ENCODE data around the gene ALG3. TPM values are rescaled to one million over a fixed set of nuclear protein-coding genes. Genes with fewer than 3 reads are reported as not detected.
A peak's percentile ranks its signal among the peaks of the same experiment; 100 is the strongest.

ALG3 gene
- total RNA-seq, 1 donor from 2014 or later, result 40.9 TPM

GRCh38 chr3:184231671-184232070, 17.1 kb downstream of the ALG3 start:
- Mint-ChIP-seq H3K9me3 (no peaks in the 10 kb centered on the region), H3K4me1 (peaks cover 9% of the 10 kb centered on the region), H3K27ac (no peak overlapping the region), H3K4me3 (peak overlapping the region; percentile 67), H3K36me3 (no peaks in the 10 kb centered on the region), H3K27me3 (ENCODE audit: low read depth) (peaks cover 83% of the 10 kb centered on the region)
- TF ChIP-seq, protein P1, sequence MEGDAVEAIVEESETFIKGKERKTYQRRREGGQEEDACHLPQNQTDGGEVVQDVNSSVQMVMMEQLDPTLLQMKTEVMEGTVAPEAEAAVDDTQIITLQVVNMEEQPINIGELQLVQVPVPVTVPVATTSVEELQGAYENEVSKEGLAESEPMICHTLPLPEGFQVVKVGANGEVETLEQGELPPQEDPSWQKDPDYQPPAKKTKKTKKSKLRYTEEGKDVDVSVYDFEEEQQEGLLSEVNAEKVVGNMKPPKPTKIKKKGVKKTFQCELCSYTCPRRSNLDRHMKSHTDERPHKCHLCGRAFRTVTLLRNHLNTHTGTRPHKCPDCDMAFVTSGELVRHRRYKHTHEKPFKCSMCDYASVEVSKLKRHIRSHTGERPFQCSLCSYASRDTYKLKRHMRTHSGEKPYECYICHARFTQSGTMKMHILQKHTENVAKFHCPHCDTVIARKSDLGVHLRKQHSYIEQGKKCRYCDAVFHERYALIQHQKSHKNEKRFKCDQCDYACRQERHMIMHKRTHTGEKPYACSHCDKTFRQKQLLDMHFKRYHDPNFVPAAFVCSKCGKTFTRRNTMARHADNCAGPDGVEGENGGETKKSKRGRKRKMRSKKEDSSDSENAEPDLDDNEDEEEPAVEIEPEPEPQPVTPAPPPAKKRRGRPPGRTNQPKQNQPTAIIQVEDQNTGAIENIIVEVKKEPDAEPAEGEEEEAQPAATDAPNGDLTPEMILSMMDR (IDR thresholded peaks at IDR 0.05; ENCODE audit: unreplicated experiment), result no peak
- no peak for DNase-seq (ENCODE audit: low spot score in 2 of 2, unreplicated experiment in 2 of 2)

DNA sequence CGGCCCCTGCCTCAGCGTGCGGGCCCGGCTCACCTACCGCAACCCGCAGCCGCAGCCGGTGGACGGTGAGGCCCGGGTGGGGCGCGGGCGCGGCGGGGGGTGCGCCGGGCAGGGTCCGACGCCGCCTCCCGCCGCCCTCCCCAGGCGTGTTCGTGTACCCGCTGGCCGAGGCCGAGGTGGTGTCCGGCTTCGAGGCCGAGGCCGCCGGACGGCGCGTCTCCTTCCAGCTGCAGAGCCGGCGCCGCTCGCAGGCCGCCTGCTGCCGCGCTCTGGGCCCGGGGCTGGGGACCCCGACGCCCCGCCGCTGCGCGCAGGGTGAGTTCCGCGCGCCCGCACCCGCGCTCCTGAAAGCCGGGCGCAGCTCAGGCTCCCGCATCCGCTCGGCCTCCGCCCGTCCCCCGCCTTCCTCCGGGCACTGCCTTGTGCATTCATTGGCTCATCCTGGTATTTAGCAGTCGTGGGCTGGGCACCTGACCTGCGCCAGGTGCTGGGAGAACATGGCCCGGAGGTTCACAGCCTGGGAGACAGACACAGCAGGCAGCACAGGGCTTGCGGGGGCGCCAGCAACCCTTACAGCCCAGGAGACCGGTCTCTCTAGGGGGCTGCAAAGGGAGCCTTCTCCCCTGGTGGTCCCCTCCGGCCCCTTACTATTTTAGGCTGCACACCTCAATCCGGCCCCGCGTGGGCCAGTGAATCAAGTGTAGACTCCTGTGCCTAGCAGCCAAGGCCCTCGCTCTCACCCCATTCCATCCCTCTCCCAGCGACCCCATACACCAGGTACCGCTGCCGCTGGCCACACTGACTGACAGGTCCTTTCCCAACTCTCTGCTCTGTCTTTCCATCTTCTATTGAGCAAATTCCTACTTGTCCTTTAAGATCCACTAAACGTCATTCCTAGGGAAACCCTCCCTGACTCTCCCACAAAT, 17.9 kb downstream of the ALG3 start:
- TF ChIP-seq, protein P1 (IDR thresholded peaks at IDR 0.05; ENCODE audit: unreplicated experiment), result no peak
- Mint-ChIP-seq H3K4me3 (peak overlapping the region; percentile 67), H3K9me3 (no peaks in the 10 kb centered on the region), H3K36me3 (no peaks in the 10 kb centered on the region), H3K27ac (no peak overlapping the region), H3K4me1 (peaks cover 9% of the 10 kb centered on the region), H3K27me3 (ENCODE audit: low read depth) (peaks cover 86% of the 10 kb centered on the region)
- no peak for DNase-seq (ENCODE audit: low spot score in 2 of 2, unreplicated experiment in 2 of 2)

GRCh38 chr3:184230081-184230602, 18.6 kb downstream of the ALG3 start:
- no peak overlapping the region for H3K27ac Mint-ChIP-seq
- H3K4me1 Mint-ChIP-seq, result peaks cover 9% of the 10 kb centered on the region
- peak overlapping the region; percentile 58 for H3K4me3 Mint-ChIP-seq
- H3K36me3 Mint-ChIP-seq, result no peaks in the 10 kb centered on the region
- no peaks in the 10 kb centered on the region for H3K9me3 Mint-ChIP-seq
- peaks cover 84% of the 10 kb centered on the region for H3K27me3 Mint-ChIP-seq (ENCODE audit: low read depth)
- TF ChIP-seq, protein P1 (IDR thresholded peaks at IDR 0.05; ENCODE audit: unreplicated experiment), result no peak
- no peak for DNase-seq (ENCODE audit: low spot score in 2 of 2, unreplicated experiment in 2 of 2)

DNA sequence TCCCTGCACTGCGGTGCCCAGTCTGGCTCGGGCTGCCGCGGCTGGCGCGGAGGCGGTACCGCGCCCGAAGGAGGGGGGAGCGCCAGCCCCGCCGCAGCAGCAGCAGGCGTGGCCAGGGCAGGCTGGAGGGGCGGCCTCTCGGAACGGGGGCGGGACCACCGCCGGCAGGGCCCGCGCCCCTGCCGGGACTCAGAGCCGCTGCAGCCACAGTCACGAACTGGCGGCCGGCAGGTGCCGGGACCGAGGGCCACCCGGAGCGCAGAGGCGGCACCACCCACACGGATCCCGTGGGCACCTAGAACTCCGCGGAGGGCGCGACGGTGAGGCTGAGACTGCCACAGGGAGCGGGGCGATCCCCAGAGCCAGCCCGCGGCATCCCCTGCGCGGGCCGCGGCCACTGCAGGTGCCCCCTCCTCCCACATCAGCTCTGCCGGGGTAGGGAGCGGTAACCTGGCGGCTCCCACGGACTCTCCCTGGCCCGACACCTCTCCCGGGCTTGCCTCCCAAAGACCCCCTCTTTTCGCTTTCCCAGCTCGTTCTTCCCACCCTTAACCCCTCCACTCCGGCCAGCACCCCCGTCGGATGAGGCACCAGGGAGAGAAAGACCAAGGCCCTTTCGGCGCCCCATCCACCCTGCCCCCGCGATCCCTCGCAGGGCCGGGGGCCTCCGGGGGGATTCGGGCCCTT, 19.2 kb downstream of the ALG3 start, which contains the start of gene VWA5B2:
Gene VWA5B2 (plus strand): TSS at position 192 of the 687 bp plus-strand sequence. CDS start 944 bp downstream, outside the sequence.
- Mint-ChIP-seq H3K4me1 (peaks cover 9% of the 10 kb centered on the region), H3K36me3 (no peaks in the 10 kb centered on the region), H3K9me3 (no peaks in the 10 kb centered on the region), H3K27ac (no peak within 1 kb of the TSS), H3K4me3 (peak within 1 kb of the TSS; percentile 65), H3K27me3 (ENCODE audit: low read depth) (peaks cover 84% of the 10 kb centered on the region)
- peak; percentile 55 to 72 for DNase-seq (ENCODE audit: low spot score in 2 of 2, unreplicated experiment in 2 of 2)
- TF ChIP-seq, protein P1 (IDR thresholded peaks at IDR 0.05; ENCODE audit: unreplicated experiment), result no peak

- Mint-ChIP-seq H3K27me3 (ENCODE audit: low read depth) (peaks cover 82% of the 10 kb centered on the region), H3K4me3 (peak overlapping the region; percentile 65), H3K4me1 (peaks cover 9% of the 10 kb centered on the region), H3K9me3 (no peaks in the 10 kb centered on the region), H3K36me3 (no peaks in the 10 kb centered on the region), H3K27ac (no peak overlapping the region)
- DNase-seq (ENCODE audit: low spot score in 2 of 2, unreplicated experiment in 2 of 2), result no peak
- TF ChIP-seq, protein P1 (IDR thresholded peaks at IDR 0.05; ENCODE audit: unreplicated experiment), result no peak
These were observed 20.2 kb downstream of the ALG3 start for GRCh38 chr3:184228376-184229137.

Data from mesothelial cell of epicardium (in vitro differentiated cells).